ENCODE data around the gene ADH4. TPM values are rescaled to one million over a fixed set of nuclear protein-coding genes. Genes with fewer than 3 reads are reported as not detected.

The ADH4 gene
- total RNA-seq, 1 experiment from 2014 or later: not detected

- CTCF ChIA-PET: no interaction called here
- intact Hi-C loops (cut with micrococcal nuclease; ENCODE audit: unreplicated experiment): no loop called here
- no peak overlapping the region for H3K4me3 Mint-ChIP-seq (ENCODE audit: low read depth, unreplicated experiment)
These were observed 7.4 kb upstream of the ADH4 start for GRCh38 chr4:99151452-99151851.

GRCh38 chr4:99149426-99150019, 5.4 kb upstream of the ADH4 start:
- peaks cover 6% of the 10 kb centered on the region for H3K9me3 Mint-ChIP-seq (ENCODE audit: low read depth, unreplicated experiment)
- no peak for DNase-seq
- no peak for TF ChIP-seq CTCF (IDR thresholded peaks at IDR 0.05; ENCODE audit: unreplicated experiment)
- CTCF ChIA-PET: no interaction called here
- no peaks in the 10 kb centered on the region for H3K4me1 Mint-ChIP-seq (ENCODE audit: low read depth, unreplicated experiment)
- H3K27me3 Mint-ChIP-seq (ENCODE audit: unreplicated experiment): no peaks in the 10 kb centered on the region
- no peak overlapping the region for H3K4me3 Mint-ChIP-seq (ENCODE audit: low read depth, unreplicated experiment)
- no TSS peak for BruUV-seq (replicated peaks)
- intact Hi-C loops (cut with micrococcal nuclease; ENCODE audit: unreplicated experiment): no loop called here
- no peaks in the 10 kb centered on the region for H3K36me3 Mint-ChIP-seq (ENCODE audit: insufficient read depth, unreplicated experiment)
- no peak overlapping the region for H3K27ac Mint-ChIP-seq (ENCODE audit: unreplicated experiment)

More at GRCh38 chr4:99151452-99151851, 7.4 kb upstream of the ADH4 start:
- TF ChIP-seq CTCF (IDR thresholded peaks at IDR 0.05; ENCODE audit: unreplicated experiment): no peak
- Mint-ChIP-seq H3K9me3 (ENCODE audit: low read depth, unreplicated experiment) (peaks cover 6% of the 10 kb centered on the region), H3K27ac (ENCODE audit: unreplicated experiment) (no peak overlapping the region), H3K4me1 (ENCODE audit: low read depth, unreplicated experiment) (peaks cover 1% of the 10 kb centered on the region), H3K36me3 (ENCODE audit: insufficient read depth, unreplicated experiment) (no peaks in the 10 kb centered on the region), H3K27me3 (ENCODE audit: unreplicated experiment) (no peaks in the 10 kb centered on the region)
- no peak for DNase-seq
- BruUV-seq (replicated peaks): no TSS peak

- H3K4me1 Mint-ChIP-seq (ENCODE audit: low read depth, unreplicated experiment): no peaks in the 10 kb centered on the region
- CTCF ChIA-PET: interaction anchor here (0.9 kb wide), 1 partner anchor 8 kb away, joined by 3 read pairs; no protein-coding TSS in a partner anchor
- TF ChIP-seq CTCF (IDR thresholded peaks at IDR 0.05; ENCODE audit: unreplicated experiment): no peak
- BruUV-seq (replicated peaks): no TSS peak
- H3K27ac Mint-ChIP-seq (ENCODE audit: unreplicated experiment): no peak overlapping the region
- intact Hi-C loops (cut with micrococcal nuclease; ENCODE audit: unreplicated experiment): no loop called here
- peaks cover 6% of the 10 kb centered on the region for H3K9me3 Mint-ChIP-seq (ENCODE audit: low read depth, unreplicated experiment)
- no peak overlapping the region for H3K4me3 Mint-ChIP-seq (ENCODE audit: low read depth, unreplicated experiment)
- DNase-seq: no peak
- no peaks in the 10 kb centered on the region for H3K36me3 Mint-ChIP-seq (ENCODE audit: insufficient read depth, unreplicated experiment)
- H3K27me3 Mint-ChIP-seq (ENCODE audit: unreplicated experiment): no peaks in the 10 kb centered on the region
These were observed 4.5 kb upstream of the ADH4 start for GRCh38 chr4:99148550-99148949.

GRCh38 chr4:99144587-99144986, 490 bp upstream of the ADH4 start:
- Mint-ChIP-seq H3K9me3 (ENCODE audit: low read depth, unreplicated experiment) (no peaks in the 10 kb centered on the region), H3K36me3 (ENCODE audit: insufficient read depth, unreplicated experiment) (no peaks in the 10 kb centered on the region), H3K4me1 (ENCODE audit: low read depth, unreplicated experiment) (no peaks in the 10 kb centered on the region), H3K27ac (ENCODE audit: unreplicated experiment) (no peak overlapping the region), H3K4me3 (ENCODE audit: low read depth, unreplicated experiment) (no peak overlapping the region), H3K27me3 (ENCODE audit: unreplicated experiment) (no peaks in the 10 kb centered on the region)
- no peak for TF ChIP-seq CTCF (IDR thresholded peaks at IDR 0.05; ENCODE audit: unreplicated experiment)
- DNase-seq: no peak
- CTCF ChIA-PET: no interaction called here
- BruUV-seq (replicated peaks): no TSS peak
- intact Hi-C loops (cut with micrococcal nuclease; ENCODE audit: unreplicated experiment): no loop called here

All from Calu3 (cell line).